ENCODE data around the gene GAK. TPM values are rescaled to one million over a fixed set of nuclear protein-coding genes. Genes with fewer than 3 reads are reported as not detected.

GAK gene
- total RNA-seq, 1 donor from 2014 or later: 123 TPM

DNA sequence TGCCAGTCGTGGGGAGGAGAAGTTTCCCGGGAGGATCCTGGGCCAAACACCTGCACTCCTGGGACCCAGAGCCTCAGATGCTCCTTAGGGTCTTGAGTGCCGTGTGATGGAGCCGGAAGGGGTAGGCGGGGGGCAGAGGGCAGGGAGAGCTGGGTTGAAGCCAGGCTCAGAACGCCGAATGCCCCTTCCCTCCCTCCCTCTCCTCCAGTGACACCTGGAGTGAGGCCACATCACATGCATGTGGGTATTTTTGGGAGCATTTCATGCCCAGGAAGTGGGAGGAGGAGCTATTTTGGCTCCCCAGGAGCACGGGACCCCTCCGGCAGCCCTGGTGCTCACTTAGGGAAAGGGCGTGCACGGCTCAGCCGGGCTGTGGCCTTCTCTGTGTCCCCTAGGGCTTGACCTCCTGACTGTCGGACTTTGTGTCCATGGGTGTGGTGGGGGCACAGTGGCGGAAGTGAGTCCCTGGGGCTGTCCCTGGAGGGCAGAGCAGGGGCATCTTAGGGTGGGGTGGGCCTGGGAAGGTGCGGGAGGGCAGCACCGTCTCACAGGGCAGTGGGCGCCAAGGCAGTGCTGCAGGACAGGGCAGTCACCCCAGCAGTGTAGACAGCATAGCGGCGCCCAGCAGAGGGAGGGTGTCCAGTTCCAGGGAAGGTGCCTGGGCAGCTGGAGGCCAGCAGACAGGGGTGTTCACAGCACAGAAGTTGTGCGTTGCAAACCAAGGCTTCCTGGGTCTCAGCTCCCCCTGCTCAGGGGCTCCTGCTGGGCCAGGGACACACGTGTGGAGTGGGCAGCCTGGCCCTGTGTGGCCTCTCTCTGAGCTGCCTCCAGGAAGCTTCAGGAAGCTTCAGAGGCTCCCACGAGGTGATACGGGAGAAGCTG lies 101.3 kb downstream of the GAK start:
- H3K27me3 Mint-ChIP-seq (ENCODE audit: unreplicated experiment): peaks cover 9% of the 10 kb centered on the region
- H3K9me3 Mint-ChIP-seq (ENCODE audit: unreplicated experiment): peaks cover 5% of the 10 kb centered on the region
- no peak overlapping the region for H3K27ac Mint-ChIP-seq (ENCODE audit: unreplicated experiment)
- no peaks in the 10 kb centered on the region for H3K36me3 Mint-ChIP-seq (ENCODE audit: unreplicated experiment)
- H3K4me1 Mint-ChIP-seq (ENCODE audit: low read depth, unreplicated experiment): peaks cover 10% of the 10 kb centered on the region
- no peak for DNase-seq
- TF ChIP-seq, protein P1, sequence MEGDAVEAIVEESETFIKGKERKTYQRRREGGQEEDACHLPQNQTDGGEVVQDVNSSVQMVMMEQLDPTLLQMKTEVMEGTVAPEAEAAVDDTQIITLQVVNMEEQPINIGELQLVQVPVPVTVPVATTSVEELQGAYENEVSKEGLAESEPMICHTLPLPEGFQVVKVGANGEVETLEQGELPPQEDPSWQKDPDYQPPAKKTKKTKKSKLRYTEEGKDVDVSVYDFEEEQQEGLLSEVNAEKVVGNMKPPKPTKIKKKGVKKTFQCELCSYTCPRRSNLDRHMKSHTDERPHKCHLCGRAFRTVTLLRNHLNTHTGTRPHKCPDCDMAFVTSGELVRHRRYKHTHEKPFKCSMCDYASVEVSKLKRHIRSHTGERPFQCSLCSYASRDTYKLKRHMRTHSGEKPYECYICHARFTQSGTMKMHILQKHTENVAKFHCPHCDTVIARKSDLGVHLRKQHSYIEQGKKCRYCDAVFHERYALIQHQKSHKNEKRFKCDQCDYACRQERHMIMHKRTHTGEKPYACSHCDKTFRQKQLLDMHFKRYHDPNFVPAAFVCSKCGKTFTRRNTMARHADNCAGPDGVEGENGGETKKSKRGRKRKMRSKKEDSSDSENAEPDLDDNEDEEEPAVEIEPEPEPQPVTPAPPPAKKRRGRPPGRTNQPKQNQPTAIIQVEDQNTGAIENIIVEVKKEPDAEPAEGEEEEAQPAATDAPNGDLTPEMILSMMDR (IDR thresholded peaks at IDR 0.05; ENCODE audit: partially characterized antibody, unreplicated experiment): no peak
- H3K4me3 Mint-ChIP-seq (ENCODE audit: unreplicated experiment): no peak overlapping the region

DNA sequence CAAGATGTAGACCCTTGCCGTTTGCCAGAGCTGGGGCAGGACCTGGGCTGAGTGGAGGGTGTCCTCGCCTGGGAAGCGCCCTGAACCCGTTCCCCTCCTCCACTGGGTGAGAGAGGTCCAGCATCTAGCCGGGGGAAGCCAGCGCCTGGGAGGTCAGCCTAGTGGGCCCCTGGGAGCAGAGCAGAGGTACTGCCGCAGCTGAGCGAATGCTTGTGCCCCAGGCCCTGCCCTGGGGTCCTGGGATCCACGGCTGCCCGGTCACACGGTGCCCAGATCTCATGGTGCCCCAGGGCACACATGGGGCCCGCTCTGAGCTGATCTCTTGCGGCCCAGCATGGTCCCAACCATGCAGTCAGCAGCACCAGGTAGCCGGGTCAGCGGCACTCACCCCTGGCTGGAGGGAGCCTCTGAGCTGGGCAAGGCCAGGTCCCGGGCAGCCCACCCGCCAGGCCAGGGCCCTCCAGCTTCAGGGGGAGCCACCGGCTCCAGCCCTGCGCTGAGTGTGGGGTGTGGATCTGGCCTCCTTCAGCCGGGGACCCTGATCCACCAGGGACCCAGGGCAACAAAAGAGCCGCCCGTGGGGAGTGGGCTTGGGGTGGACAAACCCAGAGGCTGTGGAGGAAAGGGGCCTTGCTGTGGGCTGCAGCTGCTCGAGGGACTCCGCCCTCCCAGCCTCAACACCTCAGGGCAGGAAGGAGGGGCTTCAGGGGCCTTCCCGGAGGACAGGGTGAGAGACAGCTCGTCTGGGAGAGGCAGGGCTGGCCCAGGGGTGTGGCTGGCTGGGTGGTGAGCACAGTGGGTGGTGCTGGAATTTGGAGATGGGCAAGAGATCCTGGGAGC lies 102.1 kb downstream of the GAK start:
- TF ChIP-seq, protein P1 (IDR thresholded peaks at IDR 0.05; ENCODE audit: partially characterized antibody, unreplicated experiment): no peak
- Mint-ChIP-seq H3K4me3 (ENCODE audit: unreplicated experiment) (no peak overlapping the region), H3K4me1 (ENCODE audit: low read depth, unreplicated experiment) (peaks cover 10% of the 10 kb centered on the region), H3K27me3 (ENCODE audit: unreplicated experiment) (peaks cover 9% of the 10 kb centered on the region), H3K27ac (ENCODE audit: unreplicated experiment) (no peak overlapping the region), H3K36me3 (ENCODE audit: unreplicated experiment) (no peaks in the 10 kb centered on the region), H3K9me3 (ENCODE audit: unreplicated experiment) (peaks cover 5% of the 10 kb centered on the region)
- DNase-seq: no peak

DNA sequence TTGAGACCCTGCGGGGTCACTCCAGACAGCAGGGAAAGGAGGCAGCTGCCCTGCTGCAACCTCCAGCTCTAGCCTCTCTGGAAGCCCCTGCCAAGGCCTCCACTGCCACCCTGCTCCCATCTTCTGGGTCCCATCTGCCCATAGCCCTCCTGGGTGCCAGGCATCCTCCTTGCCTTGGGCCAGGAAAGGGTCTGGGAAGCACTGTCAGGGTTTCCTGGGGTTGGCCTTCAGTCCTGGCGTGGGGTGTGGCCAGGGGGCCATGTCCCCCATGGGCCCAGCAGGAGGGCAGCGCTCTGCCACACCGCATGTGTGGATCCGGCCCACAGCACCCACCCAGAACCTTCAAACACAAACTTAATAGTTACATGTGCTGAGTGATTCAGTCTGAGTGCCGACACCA lies 102.8 kb downstream of the GAK start:
- H3K27me3 Mint-ChIP-seq (ENCODE audit: unreplicated experiment): peaks cover 9% of the 10 kb centered on the region
- DNase-seq: no peak
- H3K9me3 Mint-ChIP-seq (ENCODE audit: unreplicated experiment): peaks cover 5% of the 10 kb centered on the region
- H3K4me1 Mint-ChIP-seq (ENCODE audit: low read depth, unreplicated experiment): peaks cover 10% of the 10 kb centered on the region
- no peak overlapping the region for H3K27ac Mint-ChIP-seq (ENCODE audit: unreplicated experiment)
- H3K4me3 Mint-ChIP-seq (ENCODE audit: unreplicated experiment): no peak overlapping the region
- TF ChIP-seq, protein P1 (IDR thresholded peaks at IDR 0.05; ENCODE audit: partially characterized antibody, unreplicated experiment): no peak
- no peaks in the 10 kb centered on the region for H3K36me3 Mint-ChIP-seq (ENCODE audit: unreplicated experiment)

DNA sequence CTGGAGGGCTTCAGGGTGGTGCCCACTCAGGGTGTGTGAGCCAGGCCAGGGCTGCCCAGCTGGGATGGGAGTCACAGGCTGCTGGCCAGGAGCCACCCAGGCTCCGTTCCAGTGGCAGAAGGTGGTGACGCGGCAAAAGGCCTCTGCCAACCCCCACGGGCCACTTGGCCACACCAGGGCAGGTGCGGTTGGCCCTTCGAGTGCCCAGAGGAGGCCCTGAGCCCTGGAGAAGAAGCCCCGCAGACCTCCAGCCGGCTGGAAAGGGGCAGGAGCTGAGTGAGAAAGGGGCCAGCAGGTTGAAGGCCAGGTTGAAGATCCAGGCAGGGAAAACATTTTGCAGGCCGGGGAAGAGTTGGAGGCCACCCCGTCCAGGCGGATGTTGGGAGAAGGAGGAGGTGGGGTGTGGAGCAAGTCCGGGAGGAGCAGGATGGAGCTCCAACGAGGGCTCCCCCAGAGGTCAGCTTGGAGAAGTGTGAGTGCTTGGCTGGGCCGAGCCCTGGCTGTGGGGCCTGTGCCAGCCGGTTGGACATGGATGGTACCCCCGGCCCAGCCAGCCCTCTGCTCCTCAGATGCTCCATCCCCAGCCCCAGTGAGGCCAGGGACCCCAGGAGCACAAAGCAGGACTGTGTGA lies 103.4 kb downstream of the GAK start:
- H3K4me1 Mint-ChIP-seq (ENCODE audit: low read depth, unreplicated experiment): peaks cover 6% of the 10 kb centered on the region
- H3K27me3 Mint-ChIP-seq (ENCODE audit: unreplicated experiment): peaks cover 9% of the 10 kb centered on the region
- no peak overlapping the region for H3K4me3 Mint-ChIP-seq (ENCODE audit: unreplicated experiment)
- no peaks in the 10 kb centered on the region for H3K36me3 Mint-ChIP-seq (ENCODE audit: unreplicated experiment)
- no peak for DNase-seq
- peaks cover 5% of the 10 kb centered on the region for H3K9me3 Mint-ChIP-seq (ENCODE audit: unreplicated experiment)
- H3K27ac Mint-ChIP-seq (ENCODE audit: unreplicated experiment): no peak overlapping the region
- TF ChIP-seq, protein P1 (IDR thresholded peaks at IDR 0.05; ENCODE audit: partially characterized antibody, unreplicated experiment): no peak

All from glutamatergic neuron (in vitro differentiated cells).